Activated CD4-positive, alpha-beta T cell treated with anti-CD3 and anti-CD28 coated beads, Interleukin-10, Interleukin-2, amounts not matched to agents 100 ng/mL and 50 ng/mL, durations not matched to agents 16 hours and 8 hours (primary cell): ENCODE measurements around the gene FOXL1.

Experiments
- DNase-seq: peaks from one replicate; pipeline ENCODE4 v3.0.0-alpha.2; 2020

FOXL1 gene

GRCh38 chr16:86608301-86608747 lies 30.0 kb downstream of the FOXL1 start:
- DNase-seq = no peak

- no peak for DNase-seq
These were observed 30.8 kb downstream of the FOXL1 start for GRCh38 chr16:86609115-86609514.

DNA sequence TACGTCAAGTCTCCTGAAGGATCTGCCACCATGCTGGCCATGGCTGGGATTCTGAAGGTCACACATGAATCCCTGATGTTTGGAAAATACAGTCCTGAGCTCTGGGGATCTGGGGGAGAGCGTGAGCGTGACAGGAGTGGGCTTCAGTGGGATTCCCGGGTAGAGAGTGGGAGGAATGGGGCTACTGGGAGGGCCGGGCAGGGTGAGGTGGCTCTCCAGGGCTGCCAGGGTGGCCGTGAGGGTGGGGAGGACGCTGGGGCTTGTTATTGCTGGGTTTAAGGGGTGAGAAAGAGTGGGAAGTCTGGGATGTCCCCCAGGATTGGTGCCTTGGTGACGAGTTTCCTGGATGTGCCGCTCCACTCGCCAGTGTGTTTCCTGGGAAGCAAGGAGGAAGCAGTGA lies 31.3 kb downstream of the FOXL1 start:
- DNase-seq = no peak

DNA sequence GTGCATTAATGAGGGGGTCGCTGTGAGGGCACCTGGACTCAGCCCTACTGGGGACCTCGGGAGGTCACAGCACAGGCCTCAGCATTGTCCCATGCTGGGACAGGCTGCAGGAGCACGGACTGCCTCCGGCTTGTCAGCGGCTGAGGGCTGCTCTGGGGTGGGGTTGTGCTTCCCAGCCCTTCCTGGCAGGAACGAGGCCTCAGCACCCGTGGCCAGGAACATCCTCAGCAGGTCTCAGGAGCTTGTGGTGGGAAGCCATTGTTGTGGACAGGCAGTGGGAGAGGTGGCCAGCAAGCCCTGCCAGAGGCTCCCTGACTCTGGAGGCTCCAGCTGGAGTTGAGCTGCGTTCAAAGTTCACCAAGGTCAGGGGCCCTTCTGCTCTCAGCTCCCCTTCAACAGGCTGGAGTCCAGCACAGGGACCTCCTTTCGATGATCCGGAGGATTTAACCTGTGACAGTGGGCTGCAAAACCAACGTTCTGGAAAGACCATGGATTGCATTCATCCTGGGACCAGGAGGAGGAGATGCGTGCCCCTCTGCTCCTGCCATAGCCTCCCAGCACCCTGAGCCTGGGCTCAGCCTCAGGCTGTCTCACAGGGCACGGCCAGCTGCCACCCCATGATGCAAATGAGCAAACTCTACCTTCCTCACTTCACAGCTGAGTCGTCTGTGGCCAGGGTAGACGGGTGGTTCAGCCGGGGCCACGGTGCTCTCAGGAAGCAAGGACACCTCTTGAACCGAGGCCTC lies 32.6 kb downstream of the FOXL1 start:
- no peak for DNase-seq

DNA sequence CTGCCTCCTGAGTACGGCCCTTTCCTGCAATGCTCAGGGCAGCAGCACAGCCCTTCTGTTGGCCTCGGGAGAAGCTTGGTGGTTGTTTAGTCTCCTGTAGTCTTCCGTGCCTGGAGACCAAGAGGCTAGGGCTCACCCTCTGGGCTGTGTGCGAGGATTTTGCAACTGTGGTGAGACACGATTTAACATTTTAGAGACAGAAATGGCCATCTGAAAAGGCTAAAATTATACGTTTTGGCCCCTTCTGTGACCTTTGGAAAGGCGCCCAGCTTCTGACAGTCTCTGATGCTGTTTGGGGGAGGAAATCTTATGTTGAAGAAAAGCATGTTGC lies 33.1 kb downstream of the FOXL1 start:
- DNase-seq = no peak

DNA sequence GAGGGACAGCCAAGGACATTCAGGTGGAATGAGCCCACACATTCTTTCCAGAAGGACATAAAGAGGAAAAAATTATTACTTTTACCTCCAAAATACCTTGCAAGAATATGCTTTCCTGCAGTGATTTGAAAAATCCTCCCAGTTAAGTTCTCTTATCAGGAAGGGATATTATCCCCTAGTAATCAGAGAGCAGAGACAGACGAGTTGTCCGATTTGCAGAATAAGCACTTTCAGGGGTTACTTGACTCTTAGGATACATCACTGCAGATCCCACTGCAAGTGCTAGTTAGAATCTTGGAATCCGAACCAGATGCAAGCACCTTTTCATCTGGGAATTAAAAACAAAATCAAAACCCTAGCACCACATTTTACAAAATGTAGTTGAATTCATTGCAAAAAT lies 33.6 kb downstream of the FOXL1 start:
- DNase-seq = no peak

DNA sequence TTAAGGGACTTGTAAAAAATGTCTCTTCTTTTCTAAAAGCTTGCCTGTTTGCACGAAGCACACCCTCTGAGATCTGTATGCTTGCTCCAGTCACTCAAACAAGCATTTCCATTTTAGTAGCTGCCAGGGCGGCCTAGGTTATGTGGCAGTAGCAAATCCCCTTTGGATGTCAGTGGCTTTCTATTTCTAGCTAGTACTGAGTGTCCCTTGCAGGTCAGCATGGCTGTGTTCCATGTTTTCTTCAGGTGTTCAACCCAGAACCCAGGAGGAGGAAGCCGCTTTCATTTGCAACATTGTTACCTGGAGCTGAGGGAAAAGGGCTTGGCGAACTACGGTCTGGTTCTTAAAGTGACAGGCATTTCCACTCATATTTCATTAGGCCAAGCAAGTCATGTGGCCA lies 36.4 kb downstream of the FOXL1 start:
- DNase-seq = no peak

GRCh38 chr16:86616906-86617305 lies 38.6 kb downstream of the FOXL1 start:
- DNase-seq = no peak

DNA sequence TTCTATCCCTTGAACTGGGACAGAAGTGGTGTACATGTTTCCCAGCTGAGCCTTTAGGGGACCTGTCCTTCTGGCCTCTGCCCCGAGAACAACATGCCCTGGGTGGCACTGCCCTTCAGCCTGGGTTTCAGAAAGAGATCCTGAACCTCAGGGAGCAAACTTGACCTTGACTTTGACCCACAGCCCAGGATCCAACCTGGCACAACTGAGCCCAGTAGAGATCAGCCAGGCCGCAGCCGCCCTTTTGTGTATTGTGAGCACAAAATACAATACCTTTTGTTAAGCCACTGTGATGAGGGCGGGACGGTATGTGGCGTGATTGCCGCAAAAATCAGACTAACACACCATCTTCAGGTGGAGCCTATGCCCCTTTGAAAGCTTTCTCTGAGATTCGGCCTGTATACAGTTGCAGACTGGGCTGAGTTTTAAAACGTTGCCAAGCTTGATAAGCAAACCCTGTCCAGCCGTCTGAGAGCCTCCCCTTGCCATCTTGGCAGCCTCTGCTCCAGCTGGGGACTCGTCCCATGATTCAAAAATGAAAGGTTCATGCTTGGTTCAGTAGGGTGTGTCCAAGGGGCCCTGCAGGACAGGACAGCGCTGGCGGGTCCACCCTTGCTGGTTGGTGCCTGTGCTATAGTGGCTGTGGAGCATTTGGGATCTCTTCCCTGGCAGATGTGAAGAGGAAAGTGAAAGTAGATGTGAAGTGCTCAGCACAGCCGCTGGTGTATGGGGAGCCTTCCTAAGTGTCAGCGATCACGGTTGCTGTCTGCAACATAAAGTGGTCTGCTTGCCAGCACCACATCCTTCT lies 40.3 kb downstream of the FOXL1 start:
- no peak for DNase-seq

DNA sequence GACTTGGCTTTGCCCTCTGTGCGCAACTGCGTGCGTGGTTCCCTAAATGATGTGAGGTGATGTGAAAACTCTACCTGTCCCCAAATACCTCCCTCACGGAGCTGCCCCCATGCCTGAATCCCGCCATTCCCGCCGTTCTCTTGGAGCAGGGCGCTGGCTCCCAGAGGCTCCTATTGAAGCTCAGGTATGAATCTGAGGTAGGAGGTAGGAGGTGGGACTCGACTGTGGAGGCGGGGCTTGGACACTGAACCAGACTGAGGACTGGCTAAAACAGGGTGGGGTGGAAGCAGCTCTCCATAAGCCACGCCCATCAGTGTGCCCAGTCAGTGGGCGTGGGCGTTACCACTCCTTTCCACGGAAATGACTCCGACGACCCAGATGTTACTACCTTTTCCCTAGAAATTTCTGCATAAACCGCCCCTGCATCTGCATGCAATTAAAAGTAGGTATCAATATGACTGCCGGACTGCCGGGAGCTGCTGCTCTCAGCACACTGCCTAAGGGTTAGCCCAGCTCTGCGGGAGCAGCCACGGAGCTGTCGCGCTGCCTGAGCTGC lies 41.0 kb downstream of the FOXL1 start:
- DNase-seq = no peak

GRCh38 chr16:86620184-86620583 lies 41.8 kb downstream of the FOXL1 start:
- no peak for DNase-seq

GRCh38 chr16:86621966-86622365 lies 43.6 kb downstream of the FOXL1 start:
- DNase-seq = no peak

- DNase-seq = no peak
These were observed 44.6 kb downstream of the FOXL1 start for GRCh38 chr16:86622700-86623615.

- DNase-seq = no peak
These were observed 46.7 kb downstream of the FOXL1 start for GRCh38 chr16:86625029-86625428.

GRCh38 chr16:86625821-86626220 lies 47.5 kb downstream of the FOXL1 start:
- no peak for DNase-seq

GRCh38 chr16:86626284-86626683 lies 47.9 kb downstream of the FOXL1 start:
- DNase-seq = no peak

- DNase-seq = no peak
These were observed 48.6 kb downstream of the FOXL1 start for GRCh38 chr16:86626966-86627365.

DNA sequence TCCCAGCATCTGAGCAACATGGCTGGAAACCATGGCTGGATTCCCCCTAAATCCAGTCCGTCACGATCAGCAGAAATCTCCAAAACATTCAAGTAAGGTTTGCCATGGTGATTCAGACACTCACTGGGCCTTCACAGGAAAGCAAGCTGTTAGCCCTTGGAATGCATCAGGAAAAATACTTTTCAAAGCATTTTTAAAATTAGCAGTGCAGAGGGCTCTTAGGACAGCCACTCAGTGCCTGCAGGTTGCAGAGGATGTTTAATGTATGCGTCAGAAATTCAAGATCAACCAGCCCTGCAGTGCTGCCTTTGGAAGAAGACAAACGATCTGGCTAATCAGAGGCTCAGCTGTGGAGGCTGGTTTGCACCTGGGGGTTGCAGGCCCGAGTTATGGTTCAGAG lies 50.3 kb downstream of the FOXL1 start:
- DNase-seq = no peak

DNA sequence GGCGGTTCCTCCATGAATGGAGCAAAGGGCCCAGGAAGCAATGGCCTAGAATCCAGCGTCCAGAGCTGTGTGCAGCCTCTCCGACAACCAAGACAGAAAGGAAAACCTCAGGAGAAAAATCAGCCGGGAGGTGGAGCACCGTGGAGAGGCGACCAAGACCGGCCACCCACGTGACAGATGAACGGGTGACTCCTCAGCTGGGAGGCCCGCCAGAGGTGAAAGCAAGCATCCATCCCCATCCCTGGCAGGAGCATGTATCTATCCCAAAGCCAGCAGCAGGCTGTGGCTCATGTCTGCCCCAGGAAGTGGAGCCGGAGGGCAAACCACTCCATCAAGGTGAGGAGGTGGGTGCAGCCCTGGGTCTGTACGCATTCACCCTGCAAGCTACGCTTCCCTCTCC lies 52.1 kb downstream of the FOXL1 start:
- no peak for DNase-seq

DNA sequence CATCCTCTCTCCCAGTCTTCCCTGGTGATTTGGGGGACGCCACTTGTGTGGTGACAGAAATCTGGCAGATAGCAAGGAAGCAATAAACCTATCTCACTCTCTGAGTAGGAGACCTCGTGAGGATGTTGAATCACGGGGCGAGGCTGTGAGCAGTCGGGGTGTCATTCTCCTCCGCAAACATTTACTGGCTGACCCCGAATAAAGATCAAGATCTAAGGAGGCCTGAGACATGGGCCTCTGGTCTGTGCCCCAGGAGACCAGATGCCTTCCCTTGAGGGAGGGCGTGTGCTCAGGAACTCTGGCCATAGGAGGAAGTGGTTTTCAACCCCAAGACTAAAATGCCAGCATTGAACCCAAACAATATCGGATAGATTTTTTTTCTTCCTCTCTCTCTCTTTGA lies 53.1 kb downstream of the FOXL1 start:
- no peak for DNase-seq
